Activated naive CD8-positive, alpha-beta T cell treated with anti-CD3 and anti-CD28 coated beads, Interleukin-2, amount 50 U/mL, for 24 hours (primary cell): ENCODE measurements around the gene SUMF1.
"Not testable (repeated sequence)": the region's sequence is repeated elsewhere in the genome, so short reads cannot be mapped to it uniquely, and the experiment has no call there.

Experiments
- ATAC-seq: fragments of 150-1000 bp; cut with Tn5 transposase; one replicate; pipeline ENCODE4 v1.10.0; 2021
- DNase-seq: peaks from one replicate; pipeline ENCODE4 v3.0.0; 2021
- H3K27ac Mint-ChIP-seq: one replicate; pipeline ENCODE4 v1.8.0; 2021; ENCODE audit warnings: mild to moderate bottlenecking, mixed read lengths
- H3K27me3 Mint-ChIP-seq: one replicate; pipeline ENCODE4 v1.8.0; 2021; ENCODE audit warnings: mixed read lengths
- H3K36me3 Mint-ChIP-seq: one replicate; pipeline ENCODE4 v1.8.0; 2021; ENCODE audit warnings: low read depth, mixed read lengths
- H3K4me1 Mint-ChIP-seq: one replicate; pipeline ENCODE4 v1.8.0; 2021; ENCODE audit warnings: mixed read lengths
- H3K4me3 Mint-ChIP-seq: one replicate; pipeline ENCODE4 v1.8.0; 2021; ENCODE audit warnings: mild to moderate bottlenecking, moderate library complexity, mixed read lengths
- H3K9me3 Mint-ChIP-seq: one replicate; pipeline ENCODE4 v1.8.0; 2021; ENCODE audit warnings: mixed read lengths

SUMF1 gene

GRCh38 chr3:4350789-4351163 lies 116.3 kb downstream of the SUMF1 start:
- H3K27ac Mint-ChIP-seq = peak overlapping the region; percentile 98

DNA sequence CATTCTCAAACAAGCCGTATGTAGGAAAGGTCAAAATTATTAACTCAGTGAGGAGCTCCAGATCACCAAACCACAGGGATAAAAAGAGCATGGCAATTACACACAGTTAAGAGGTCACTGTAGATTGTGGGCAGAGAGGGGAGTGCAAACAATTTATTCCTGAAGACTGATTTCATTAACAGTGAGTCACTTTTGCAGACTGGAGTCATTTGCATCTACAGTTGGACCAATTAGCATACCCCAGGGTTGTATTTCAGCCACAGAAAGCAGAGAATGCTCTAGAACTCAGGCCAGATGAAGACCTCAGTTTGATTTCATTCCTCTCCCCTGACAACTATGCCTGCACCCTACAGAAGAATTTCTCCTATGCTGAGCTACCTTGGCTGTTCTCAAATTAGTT lies 123.8 kb downstream of the SUMF1 start:
- no peak overlapping the region for H3K27ac Mint-ChIP-seq
- H3K9me3 Mint-ChIP-seq = no peaks in the 10 kb centered on the region
- DNase-seq = no peak
- no peaks in the 10 kb centered on the region for H3K27me3 Mint-ChIP-seq
- no peak for ATAC-seq
- no peak overlapping the region for H3K4me3 Mint-ChIP-seq
- peaks cover 4% of the 10 kb centered on the region for H3K4me1 Mint-ChIP-seq
- no peaks in the 10 kb centered on the region for H3K36me3 Mint-ChIP-seq

More at GRCh38 chr3:4350789-4351163, 116.3 kb downstream of the SUMF1 start:
- Mint-ChIP-seq H3K27me3 (no peaks in the 10 kb centered on the region), H3K4me1 (peaks cover 24% of the 10 kb centered on the region), H3K4me3 (peak overlapping the region; percentile 83), H3K36me3 (no peaks in the 10 kb centered on the region), H3K9me3 (no peaks in the 10 kb centered on the region)
- peak; percentile 45 for ATAC-seq
- peak; percentile 38 for DNase-seq

DNA sequence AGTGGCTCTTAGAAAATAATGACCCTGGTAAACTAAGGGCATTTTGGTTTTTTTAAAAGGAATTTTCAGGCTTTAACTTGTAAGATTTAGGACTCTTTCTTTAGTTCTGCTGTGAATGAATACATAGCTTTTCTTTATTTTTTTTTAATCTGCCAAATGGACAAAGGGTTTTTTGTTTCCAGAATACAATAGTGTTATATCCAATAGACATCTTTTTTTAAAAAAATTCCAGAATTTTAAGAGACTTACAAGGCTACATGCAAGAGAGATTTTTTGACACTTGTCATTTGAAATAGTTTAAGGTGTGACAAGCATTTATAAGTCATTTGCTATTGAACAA lies 125.8 kb downstream of the SUMF1 start:
- Mint-ChIP-seq H3K27ac (no peak overlapping the region), H3K27me3 (no peaks in the 10 kb centered on the region), H3K36me3 (no peaks in the 10 kb centered on the region), H3K9me3 (no peaks in the 10 kb centered on the region), H3K4me1 (peaks cover 4% of the 10 kb centered on the region), H3K4me3 (no peak overlapping the region)
- ATAC-seq (no peak), DNase-seq (no peak)

DNA sequence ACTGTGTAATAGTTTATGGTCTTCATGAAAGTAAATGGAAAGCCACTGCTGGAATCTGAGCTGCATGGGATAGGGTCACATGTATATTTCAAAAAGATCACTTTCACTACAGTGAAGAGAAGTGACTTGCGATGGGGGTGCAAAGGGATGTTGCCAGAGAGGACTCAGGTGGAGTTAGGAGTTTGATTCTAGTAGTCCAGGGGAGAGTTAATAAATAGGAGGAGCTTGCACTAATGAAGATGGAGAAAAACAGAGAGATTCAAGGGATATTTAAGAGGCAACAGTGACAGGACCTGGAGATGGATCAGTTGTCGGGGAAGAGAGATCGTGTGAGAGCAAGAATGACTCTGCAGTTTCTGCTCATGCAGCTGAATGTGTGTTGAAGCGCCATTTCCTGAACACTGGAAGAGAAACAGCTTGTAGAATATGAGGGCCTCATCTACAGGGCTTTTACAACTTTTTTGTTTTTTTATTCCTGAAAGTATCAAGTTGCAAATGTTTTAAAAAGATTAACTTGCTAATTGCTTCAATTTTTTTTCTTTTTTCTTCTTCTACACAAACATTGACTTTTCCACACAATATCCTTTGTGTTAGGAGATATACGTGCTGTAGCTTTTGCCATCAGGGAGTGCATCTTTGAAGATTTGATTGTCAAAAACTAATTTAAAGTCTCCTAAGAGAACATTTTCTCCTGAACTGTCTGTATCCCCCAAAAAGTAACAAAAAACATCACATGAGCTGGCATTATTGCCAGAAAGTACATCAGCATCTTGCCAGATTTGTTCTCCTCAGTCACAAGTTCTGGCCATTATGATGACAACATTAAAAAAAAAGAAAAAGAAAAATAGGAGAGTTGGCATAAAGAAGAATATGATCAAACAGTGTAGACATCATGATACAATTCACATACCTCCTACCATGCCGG lies 126.4 kb downstream of the SUMF1 start:
- Mint-ChIP-seq H3K4me3 (no peak overlapping the region), H3K9me3 (no peaks in the 10 kb centered on the region), H3K27me3 (no peaks in the 10 kb centered on the region), H3K27ac (no peak overlapping the region), H3K36me3 (no peaks in the 10 kb centered on the region), H3K4me1 (peaks cover 4% of the 10 kb centered on the region)
- ATAC-seq (no peak), DNase-seq (no peak)

GRCh38 chr3:4340077-4340410 lies 127.0 kb downstream of the SUMF1 start:
- Mint-ChIP-seq H3K36me3 (no peaks in the 10 kb centered on the region), H3K27ac (no peak overlapping the region), H3K27me3 (no peaks in the 10 kb centered on the region), H3K9me3 (no peaks in the 10 kb centered on the region), H3K4me3 (no peak overlapping the region), H3K4me1 (peaks cover 4% of the 10 kb centered on the region)
- no peak for ATAC-seq
- DNase-seq = no peak

DNA sequence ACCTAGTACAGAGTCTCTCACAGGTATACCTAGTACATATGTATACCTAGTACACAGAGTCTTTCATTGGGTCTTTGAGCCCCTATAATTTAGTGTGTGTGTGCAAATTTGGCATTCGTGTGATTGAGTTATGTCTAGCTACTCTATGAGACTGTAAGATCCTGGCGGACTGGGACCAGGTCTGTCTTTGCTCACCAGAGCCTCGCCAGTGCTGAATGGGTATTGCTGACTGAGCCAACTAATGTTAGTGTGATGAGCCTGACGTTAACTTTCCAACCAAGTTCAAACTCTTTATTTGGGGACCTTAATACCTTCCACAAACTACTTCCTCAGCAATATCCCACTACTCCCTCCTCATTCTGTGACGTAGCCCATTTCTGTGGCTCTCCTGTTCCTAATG lies 128.3 kb downstream of the SUMF1 start:
- H3K9me3 Mint-ChIP-seq = no peaks in the 10 kb centered on the region
- H3K4me1 Mint-ChIP-seq = peaks cover 4% of the 10 kb centered on the region
- no peak for DNase-seq
- no peaks in the 10 kb centered on the region for H3K27me3 Mint-ChIP-seq
- H3K4me3 Mint-ChIP-seq = no peak overlapping the region
- no peak for ATAC-seq
- no peaks in the 10 kb centered on the region for H3K36me3 Mint-ChIP-seq
- no peak overlapping the region for H3K27ac Mint-ChIP-seq

DNA sequence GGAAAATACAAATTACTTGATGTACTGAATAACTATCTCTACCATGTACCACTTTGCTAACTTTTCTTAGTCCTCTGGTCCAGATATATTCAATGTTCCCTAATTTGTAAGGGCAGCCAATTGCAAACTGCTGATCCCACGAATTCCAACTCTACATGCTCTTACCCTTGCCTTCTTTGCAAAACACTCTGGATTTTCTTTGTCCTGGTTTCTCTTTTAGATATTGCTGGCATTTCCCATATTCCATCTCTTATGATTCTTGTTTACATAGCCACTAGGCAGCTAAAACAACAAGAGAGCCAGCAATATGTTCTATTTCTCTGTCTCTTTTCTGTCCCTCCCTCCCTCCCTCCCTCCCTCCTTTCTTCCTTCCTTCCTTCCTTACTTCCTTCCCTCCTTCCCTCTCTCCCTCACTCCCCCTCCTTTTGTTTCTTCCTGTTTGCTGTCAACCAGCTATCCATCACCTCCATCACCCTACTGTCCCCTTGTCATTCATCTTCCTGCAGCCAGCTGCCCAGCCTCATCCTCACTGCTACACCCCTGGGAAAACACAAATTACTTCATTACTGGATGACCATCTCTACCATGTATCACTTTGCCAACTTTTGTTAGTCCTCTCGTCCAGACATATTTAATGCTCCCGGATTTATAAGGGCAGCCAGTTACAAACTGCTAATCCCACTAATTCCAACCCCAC lies 130.1 kb downstream of the SUMF1 start:
- H3K9me3 Mint-ChIP-seq = no peaks in the 10 kb centered on the region
- H3K27me3 Mint-ChIP-seq = no peaks in the 10 kb centered on the region
- peaks cover 4% of the 10 kb centered on the region for H3K4me1 Mint-ChIP-seq
- no peaks in the 10 kb centered on the region for H3K36me3 Mint-ChIP-seq
- ATAC-seq (no peak), DNase-seq (no peak)
- no peak overlapping the region for H3K4me3 Mint-ChIP-seq
- no peak overlapping the region for H3K27ac Mint-ChIP-seq

DNA sequence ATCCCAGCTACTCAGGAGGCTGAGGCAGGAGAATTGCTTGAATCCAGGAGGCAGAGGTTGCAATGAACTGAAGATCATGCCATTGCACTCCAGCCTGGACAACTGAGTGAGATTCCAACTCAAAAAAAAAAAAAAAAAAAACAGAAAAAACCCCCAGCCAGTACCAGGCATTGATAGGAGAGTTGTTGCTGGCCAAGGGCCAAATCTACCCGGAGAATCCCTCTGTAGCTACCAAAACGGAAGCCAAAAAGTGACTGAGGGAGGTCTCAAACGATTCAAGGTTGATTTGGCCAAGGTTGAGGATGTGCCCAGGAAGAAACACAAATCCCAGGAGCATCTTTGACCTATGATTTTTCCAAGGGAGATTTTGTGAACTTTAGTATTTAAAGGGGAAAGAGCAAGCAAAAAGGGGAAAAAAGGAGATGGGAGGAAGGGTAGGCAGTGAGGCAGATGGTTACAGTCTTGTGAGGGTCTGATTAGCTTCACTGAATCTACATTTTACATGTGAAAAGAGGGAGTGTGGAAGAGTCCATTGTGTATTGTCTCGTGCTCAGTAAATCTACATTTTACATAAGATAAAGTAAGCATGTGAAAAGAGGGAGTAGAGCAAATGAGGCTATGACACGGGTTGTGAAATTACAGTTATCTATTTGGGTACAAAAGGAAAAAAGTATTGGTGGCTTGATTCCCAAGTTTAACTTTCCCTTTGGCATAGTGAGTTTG lies 131.1 kb downstream of the SUMF1 start:
- DNase-seq (no peak), ATAC-seq (no peak)
- no peaks in the 10 kb centered on the region for H3K36me3 Mint-ChIP-seq
- no peak overlapping the region for H3K4me3 Mint-ChIP-seq
- no peak overlapping the region for H3K27ac Mint-ChIP-seq
- peaks cover 3% of the 10 kb centered on the region for H3K4me1 Mint-ChIP-seq
- no peaks in the 10 kb centered on the region for H3K27me3 Mint-ChIP-seq
- H3K9me3 Mint-ChIP-seq = no peaks in the 10 kb centered on the region

- ATAC-seq (no peak), DNase-seq (no peak)
- Mint-ChIP-seq H3K4me3 (no peak overlapping the region), H3K27me3 (no peaks in the 10 kb centered on the region), H3K36me3 (peaks cover 7% of the 10 kb centered on the region), H3K9me3 (peaks cover 10% of the 10 kb centered on the region), H3K4me1 (no peaks in the 10 kb centered on the region), H3K27ac (no peak overlapping the region)
Observed at GRCh38 chr3:4334548-4334947, 132.5 kb downstream of the SUMF1 start.

GRCh38 chr3:4332991-4333390 lies 134.1 kb downstream of the SUMF1 start:
- H3K4me1 Mint-ChIP-seq = no peaks in the 10 kb centered on the region
- no peak overlapping the region for H3K4me3 Mint-ChIP-seq
- H3K27ac Mint-ChIP-seq = no peak overlapping the region
- DNase-seq = no peak
- no peaks in the 10 kb centered on the region for H3K27me3 Mint-ChIP-seq
- peaks cover 21% of the 10 kb centered on the region for H3K9me3 Mint-ChIP-seq
- ATAC-seq = no peak
- H3K36me3 Mint-ChIP-seq = peaks cover 18% of the 10 kb centered on the region

DNA sequence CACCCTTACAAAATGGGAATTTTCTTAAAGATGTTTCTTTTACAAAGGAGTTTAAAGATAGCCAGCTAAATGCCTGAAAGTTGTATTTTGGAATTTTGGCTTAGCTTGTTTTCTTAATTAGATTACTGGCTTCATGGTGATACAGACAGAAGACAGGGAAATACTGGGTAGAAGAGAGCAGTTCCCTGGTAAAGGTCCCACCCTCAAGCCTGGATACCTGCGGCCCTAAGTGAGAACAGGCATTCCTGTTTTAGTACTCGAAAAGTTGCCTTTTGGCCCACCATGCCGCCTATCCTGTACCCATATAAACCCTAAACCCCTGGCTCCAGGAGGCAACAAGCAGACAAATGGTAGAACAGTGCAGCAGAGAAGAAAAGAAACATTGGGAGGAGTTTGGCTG lies 134.5 kb downstream of the SUMF1 start:
- ATAC-seq = no peak
- no peaks in the 10 kb centered on the region for H3K27me3 Mint-ChIP-seq
- DNase-seq = no peak
- H3K27ac Mint-ChIP-seq = no peak overlapping the region
- no peaks in the 10 kb centered on the region for H3K4me1 Mint-ChIP-seq
- no peak overlapping the region for H3K4me3 Mint-ChIP-seq
- H3K36me3 Mint-ChIP-seq = peaks cover 18% of the 10 kb centered on the region
- peaks cover 21% of the 10 kb centered on the region for H3K9me3 Mint-ChIP-seq

GRCh38 chr3:4332111-4332510 lies 135.0 kb downstream of the SUMF1 start:
- ATAC-seq (no peak), DNase-seq (no peak)
- Mint-ChIP-seq H3K4me3 (no peak overlapping the region), H3K36me3 (peaks cover 18% of the 10 kb centered on the region), H3K9me3 (peaks cover 23% of the 10 kb centered on the region), H3K27ac (no peak overlapping the region), H3K27me3 (no peaks in the 10 kb centered on the region), H3K4me1 (no peaks in the 10 kb centered on the region)

DNA sequence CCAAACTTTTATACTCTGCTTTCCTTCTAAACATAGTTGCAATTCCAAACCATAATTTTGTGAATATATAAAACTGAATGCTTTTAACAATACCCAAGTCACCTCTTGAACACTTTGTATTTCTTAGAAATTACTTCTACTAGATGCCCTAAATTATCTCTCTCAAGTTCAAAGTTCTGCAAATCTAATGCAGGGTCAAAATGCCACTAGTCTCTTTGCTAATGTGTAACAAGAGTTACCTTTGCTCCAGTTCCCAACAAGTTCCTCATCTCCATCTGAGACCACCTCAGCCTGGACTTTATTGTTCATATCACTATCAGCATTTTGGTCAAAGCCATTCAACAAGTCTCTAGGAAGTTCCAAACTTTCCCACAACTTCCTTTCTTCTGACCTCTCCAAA lies 137.3 kb downstream of the SUMF1 start:
- H3K27ac Mint-ChIP-seq, H3K27me3 Mint-ChIP-seq, H3K4me3 Mint-ChIP-seq, DNase-seq, ATAC-seq, H3K4me1 Mint-ChIP-seq: not testable (repeated sequence)
- H3K9me3 Mint-ChIP-seq = peaks cover 25% of the 10 kb centered on the region
- peaks cover 22% of the 10 kb centered on the region for H3K36me3 Mint-ChIP-seq

GRCh38 chr3:4326868-4327267 lies 140.2 kb downstream of the SUMF1 start:
- Mint-ChIP-seq H3K4me3 (no peak overlapping the region), H3K27me3 (no peaks in the 10 kb centered on the region), H3K27ac (no peak overlapping the region), H3K4me1 (no peaks in the 10 kb centered on the region), H3K36me3 (peaks cover 22% of the 10 kb centered on the region), H3K9me3 (peaks cover 25% of the 10 kb centered on the region)
- DNase-seq = no peak
- no peak for ATAC-seq
